Endothelial cell (in vitro differentiated cells): Measurements from ENCODE around the gene MUC22. TPM values are rescaled to one million over a fixed set of nuclear protein-coding genes. Genes with fewer than 3 reads are reported as not detected.

Experiments used
- DNase-seq: peaks from one replicate; pipeline ENCODE4 v3.0.0; 2021; ENCODE audit warnings: low spot score
- H3K27ac Mint-ChIP-seq: one replicate; pipeline ENCODE4 v1.8.0; 2021; ENCODE audit warnings: mixed read lengths, inconsistent platforms; ENCODE audit not compliant: unreplicated experiment
- H3K27me3 Mint-ChIP-seq: one replicate; pipeline ENCODE4 v1.8.0; 2021; ENCODE audit warnings: mild to moderate bottlenecking, moderate library complexity, mixed read lengths, inconsistent platforms; ENCODE audit not compliant: unreplicated experiment
- H3K36me3 Mint-ChIP-seq: one replicate; pipeline ENCODE4 v1.8.0; 2021; ENCODE audit warnings: mild to moderate bottlenecking, low read depth, mixed read lengths, inconsistent platforms; ENCODE audit not compliant: unreplicated experiment
- H3K4me1 Mint-ChIP-seq: one replicate; pipeline ENCODE4 v1.8.0; 2021; ENCODE audit warnings: mild to moderate bottlenecking, mixed read lengths, inconsistent platforms; ENCODE audit not compliant: unreplicated experiment
- H3K4me3 Mint-ChIP-seq: one replicate; pipeline ENCODE4 v1.8.0; 2021; ENCODE audit warnings: mild to moderate bottlenecking, mixed read lengths, inconsistent platforms; ENCODE audit not compliant: unreplicated experiment
- H3K9me3 Mint-ChIP-seq: one replicate; pipeline ENCODE4 v1.8.0; 2021; ENCODE audit warnings: mixed read lengths, inconsistent platforms; ENCODE audit not compliant: unreplicated experiment
- CTCF ChIP-seq: fragments of 200-600 bp; sonication (generic); IDR thresholded peaks from one replicate; pipeline ENCODE4 v1.5.0; 2021; ENCODE audit warnings: antibody characterized with exemption; ENCODE audit not compliant: unreplicated experiment
- total RNA-seq: library from RNA; stranded (reverse); fragmentation: NEBNext Ultra II Directional; extraction: Animal tissue kit (Norgen Biotek cat#: 25700); gene quantifications from one replicate; pipeline ENCODE4 v1.2.1, GENCODE V29; 2021; ENCODE audit not compliant: unreplicated experiment

Gene MUC22
- total RNA-seq, 1 donor from 2014 or later = not detected

- peaks cover 2% of the 10 kb centered on the region for H3K4me1 Mint-ChIP-seq
- no peaks in the 10 kb centered on the region for H3K9me3 Mint-ChIP-seq
- peaks cover 2% of the 10 kb centered on the region for H3K27me3 Mint-ChIP-seq
- no peak overlapping the region for H3K27ac Mint-ChIP-seq
- DNase-seq = no peak
- TF ChIP-seq CTCF = no peak
- no peak overlapping the region for H3K4me3 Mint-ChIP-seq
- no peaks in the 10 kb centered on the region for H3K36me3 Mint-ChIP-seq
Measured at GRCh38 chr6:30974490-30975252, 35.6 kb upstream of the MUC22 start.

- DNase-seq = no peak
- Mint-ChIP-seq H3K4me3 (no peak overlapping the region), H3K27me3 (no peaks in the 10 kb centered on the region), H3K9me3 (no peaks in the 10 kb centered on the region), H3K4me1 (peaks cover 6% of the 10 kb centered on the region), H3K27ac (no peak overlapping the region), H3K36me3 (no peaks in the 10 kb centered on the region)
- TF ChIP-seq CTCF = no peak
Measured at GRCh38 chr6:30979141-30979540, 31.1 kb upstream of the MUC22 start.

GRCh38 chr6:30979690-30980089 is 30.6 kb upstream of the MUC22 start:
- DNase-seq = no peak
- Mint-ChIP-seq H3K4me3 (no peak overlapping the region), H3K9me3 (no peaks in the 10 kb centered on the region), H3K27ac (no peak overlapping the region), H3K36me3 (no peaks in the 10 kb centered on the region), H3K4me1 (peaks cover 6% of the 10 kb centered on the region), H3K27me3 (no peaks in the 10 kb centered on the region)
- TF ChIP-seq CTCF = no peak

- H3K4me3 Mint-ChIP-seq = no peak overlapping the region
- H3K4me1 Mint-ChIP-seq = peaks cover 5% of the 10 kb centered on the region
- H3K27ac Mint-ChIP-seq = no peak overlapping the region
- no peaks in the 10 kb centered on the region for H3K27me3 Mint-ChIP-seq
- no peaks in the 10 kb centered on the region for H3K36me3 Mint-ChIP-seq
- TF ChIP-seq CTCF = no peak
- H3K9me3 Mint-ChIP-seq = no peaks in the 10 kb centered on the region
- DNase-seq = peak; percentile 7
Measured at GRCh38 chr6:30981942-30982772, 28.1 kb upstream of the MUC22 start.

- peaks cover 3% of the 10 kb centered on the region for H3K36me3 Mint-ChIP-seq
- TF ChIP-seq CTCF = no peak
- DNase-seq = no peak
- H3K9me3 Mint-ChIP-seq = no peaks in the 10 kb centered on the region
- peaks cover 16% of the 10 kb centered on the region for H3K4me1 Mint-ChIP-seq
- H3K27me3 Mint-ChIP-seq = no peaks in the 10 kb centered on the region
- H3K27ac Mint-ChIP-seq = no peak within 1 kb of the TSS
- H3K4me3 Mint-ChIP-seq = no peak within 1 kb of the TSS
Measured at GRCh38 chr6:30983439-30983838, 26.8 kb upstream of the MUC22 start, which contains the start of gene MUC21. Gene MUC21 (plus strand): TSS chr6:30983718. CDS start chr6:30983959, 241 bp downstream.
